Astrocyte (in vitro differentiated cells and primary cell): ENCODE results near the gene IGFBPL1.

ENCODE experiments used
- EZH2 ChIP-seq: IDR thresholded peaks from 2 replicates; pipeline ENCODE4 v1.6.1; 2012; ENCODE audit warnings: mild to moderate bottlenecking, low read length, inconsistent platforms; ENCODE audit not compliant: insufficient read depth
- TF ChIP-seq, protein P1 (sequence below): IDR thresholded peaks from 2 replicates; pipeline ENCODE4 v1.5.1; 2011; ENCODE audit warnings: low read depth, mild to moderate bottlenecking, inconsistent platforms, low read length, moderate library complexity; ENCODE audit not compliant: insufficient read depth

DNA sequence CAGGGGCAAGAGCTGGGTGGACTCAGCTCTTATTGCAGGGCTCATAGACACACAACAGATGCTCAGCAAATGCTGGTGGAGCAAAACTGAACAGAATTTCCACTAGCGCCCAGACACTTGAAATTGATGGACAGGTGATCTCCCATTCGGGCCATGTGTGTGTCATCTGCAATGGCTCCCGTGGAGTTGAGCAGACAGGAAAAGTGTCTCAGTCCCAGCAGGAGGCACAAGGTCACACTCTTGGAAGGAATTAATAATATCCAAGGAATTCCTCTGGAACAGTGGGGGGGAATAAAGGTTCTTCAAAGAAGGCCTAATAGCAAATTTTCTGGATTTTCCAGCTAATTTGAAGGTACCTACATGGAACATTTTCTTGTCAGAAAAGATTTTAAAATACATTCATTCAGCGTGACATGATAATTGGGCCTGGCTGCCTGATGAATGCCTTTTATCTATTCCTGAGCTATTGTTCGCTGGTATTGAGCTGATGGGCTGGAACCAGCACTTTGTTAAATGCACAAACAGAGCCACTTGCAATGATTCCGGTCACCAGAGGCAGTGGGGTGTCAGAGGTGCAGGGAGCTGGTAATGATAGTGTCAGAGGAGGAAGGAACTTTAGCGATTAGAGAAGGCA is 63.3 kb downstream of the IGFBPL1 start:
- TF ChIP-seq, protein P1, sequence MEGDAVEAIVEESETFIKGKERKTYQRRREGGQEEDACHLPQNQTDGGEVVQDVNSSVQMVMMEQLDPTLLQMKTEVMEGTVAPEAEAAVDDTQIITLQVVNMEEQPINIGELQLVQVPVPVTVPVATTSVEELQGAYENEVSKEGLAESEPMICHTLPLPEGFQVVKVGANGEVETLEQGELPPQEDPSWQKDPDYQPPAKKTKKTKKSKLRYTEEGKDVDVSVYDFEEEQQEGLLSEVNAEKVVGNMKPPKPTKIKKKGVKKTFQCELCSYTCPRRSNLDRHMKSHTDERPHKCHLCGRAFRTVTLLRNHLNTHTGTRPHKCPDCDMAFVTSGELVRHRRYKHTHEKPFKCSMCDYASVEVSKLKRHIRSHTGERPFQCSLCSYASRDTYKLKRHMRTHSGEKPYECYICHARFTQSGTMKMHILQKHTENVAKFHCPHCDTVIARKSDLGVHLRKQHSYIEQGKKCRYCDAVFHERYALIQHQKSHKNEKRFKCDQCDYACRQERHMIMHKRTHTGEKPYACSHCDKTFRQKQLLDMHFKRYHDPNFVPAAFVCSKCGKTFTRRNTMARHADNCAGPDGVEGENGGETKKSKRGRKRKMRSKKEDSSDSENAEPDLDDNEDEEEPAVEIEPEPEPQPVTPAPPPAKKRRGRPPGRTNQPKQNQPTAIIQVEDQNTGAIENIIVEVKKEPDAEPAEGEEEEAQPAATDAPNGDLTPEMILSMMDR = no peak
- no peak for TF ChIP-seq EZH2
